Esophagus muscularis mucosa (tissue), 4 donors: ENCODE results near the gene CTSD. TPM values are rescaled to one million over a fixed set of nuclear protein-coding genes. Genes with fewer than 3 reads are reported as not detected.

ENCODE experiments used
- DNase-seq: peaks from one replicate; pipeline ENCODE4 v3.0.0-alpha.2; 2017; ENCODE audit errors: extremely low spot score
- H3K27ac ChIP-seq, 4 donors: fragments of 200-600 bp; sonication (generic); replicated peaks in 1 of 4; 1 replicate in 3 of 4; 2 replicates in 1 of 4; pipeline ENCODE4 v1.5.1; 2016 to 2019; ENCODE audit warnings: mild to moderate bottlenecking in 1 of 4
- H3K27me3 ChIP-seq, 4 donors: fragments of 200-600 bp; sonication (generic); one replicate each; pipeline versions ENCODE4 v1.5.1 to v1.6.0; 2016 to 2019
- H3K36me3 ChIP-seq, 4 donors: fragments of 200-600 bp; sonication (generic); one replicate each; pipeline ENCODE4 v1.5.1; 2016 to 2019
- H3K4me1 ChIP-seq, 4 donors: fragments of 200-600 bp; sonication (generic); one replicate each; pipeline ENCODE4 v1.5.1; 2016 to 2019
- H3K4me3 ChIP-seq, 4 donors: fragments of 200-600 bp; sonication (generic); 1 replicate in 2 of 4; 2 replicates in 2 of 4; pipeline ENCODE4 v1.5.1; 2016 to 2019; ENCODE audit warnings: mild to moderate bottlenecking in 4 of 4, moderate library complexity in 1 of 4
- H3K9me3 ChIP-seq, 4 donors: fragments of 200-600 bp; sonication (generic); 1 replicate in 3 of 4; 2 replicates in 1 of 4; pipeline ENCODE4 v1.5.1; 2016 to 2019
- CTCF ChIP-seq, 3 experiments: fragments of 200-600 bp in 2 of 3; fragments of 450-650 bp in 1 of 3; sonication (generic) in 2 of 3; IDR thresholded peaks; one replicate each; pipeline ENCODE4 v1.5.1; 2017 to 2019; ENCODE audit warnings: antibody characterized with exemption in 3 of 3, mild to moderate bottlenecking in 2 of 3, moderate library complexity in 1 of 3
- EP300 ChIP-seq: sonication (generic); formaldehyde crosslinking; IDR thresholded peaks from one replicate; pipeline ENCODE4 v1.6.1; 2017; ENCODE audit warnings: antibody characterized with exemption
- POLR2A ChIP-seq: fragments of 450-650 bp; IDR thresholded peaks from one replicate; pipeline ENCODE4 v1.6.1; 2017; ENCODE audit warnings: antibody characterized with exemption, moderate library complexity, mild to moderate bottlenecking, low read depth
- POLR2AphosphoS5 ChIP-seq, 2 donors: sonication (generic); formaldehyde crosslinking; IDR thresholded peaks; one replicate each; pipeline ENCODE4 v1.6.1; 2017; ENCODE audit warnings: antibody characterized with exemption in 2 of 2
- WGBS: methylation state at CpG from one replicate; pipeline ENCODE4 v1.1.5; 2018; 5-methylcytosine and 5-hydroxymethylcytosine counted together
- intact Hi-C: fragments of 100-400 bp; cut with DNase I; formaldehyde crosslinking; loops from one replicate; pipeline ENCODE4 v1.15.1; 2023
- total RNA-seq, 4 donors: library from RNA; depleted of rRNA; stranded (reverse); fragments of >200 nt; gene quantifications; one replicate each; pipeline versions ENCODE4 v1.1.0 to v1.2.1, GENCODE V29; 2016

CTSD gene
- total RNA-seq, 4 donors from 2014 or later = 186 to 338 (median 270) TPM

- Histone ChIP-seq H3K27ac (no peak overlapping the region), H3K4me1 (peaks cover 0 to 17% (median 11%) of the 10 kb centered on the region in 4 donors), H3K4me3 (no peak overlapping the region), H3K27me3 (peaks cover 0 to 91% (median 7%) of the 10 kb centered on the region in 4 donors), H3K36me3 (no peaks in the 10 kb centered on the region), H3K9me3 (no peaks in the 10 kb centered on the region)
- 69% methylated on average over 4 of the region's 4 CpGs for WGBS
- intact Hi-C loops = no loop called here
- DNase-seq = no peak
- TF ChIP-seq EP300 = no peak
- TF ChIP-seq POLR2A = no peak
- no peak for TF ChIP-seq POLR2AphosphoS5 (IDR thresholded peaks at IDR 0.05)
- no peak for TF ChIP-seq CTCF (IDR thresholded peaks at IDR 0.05)
Observed at GRCh38 chr11:1728301-1728700, 35.4 kb downstream of the CTSD start.

GRCh38 chr11:1727861-1728260, 35.9 kb downstream of the CTSD start:
- no peak overlapping the region for H3K4me3 ChIP-seq
- H3K27me3 ChIP-seq = peaks cover 0 to 89% (median 7%) of the 10 kb centered on the region in 4 donors
- peaks cover 0 to 16% (median 11%) of the 10 kb centered on the region in 4 donors for H3K4me1 ChIP-seq
- TF ChIP-seq CTCF (IDR thresholded peaks at IDR 0.05) = no peak
- no peak for TF ChIP-seq POLR2A
- no peak for TF ChIP-seq POLR2AphosphoS5 (IDR thresholded peaks at IDR 0.05)
- no peak for TF ChIP-seq EP300
- WGBS = 78% methylated on average over 9 of the region's 9 CpGs
- no peaks in the 10 kb centered on the region for H3K36me3 ChIP-seq
- no peak for DNase-seq
- no peaks in the 10 kb centered on the region for H3K9me3 ChIP-seq
- intact Hi-C loops = no loop called here
- H3K27ac ChIP-seq = no peak overlapping the region

GRCh38 chr11:1727096-1727690, 36.5 kb downstream of the CTSD start:
- DNase-seq = no peak
- TF ChIP-seq EP300 (no peak), POLR2AphosphoS5 (IDR thresholded peaks at IDR 0.05) (no peak)
- Histone ChIP-seq H3K4me3 (no peak overlapping the region), H3K9me3 (no peaks in the 10 kb centered on the region), H3K27me3 (peaks cover 0 to 82% (median 7%) of the 10 kb centered on the region in 4 donors), H3K36me3 (no peaks in the 10 kb centered on the region), H3K4me1 (peaks cover 0 to 9% (median 6%) of the 10 kb centered on the region in 4 donors), H3K27ac (no peak overlapping the region)
- intact Hi-C loops = no loop called here
- WGBS = 60% methylated on average over 11 of the region's 11 CpGs

GRCh38 chr11:1719781-1720180, 43.9 kb downstream of the CTSD start:
- no peak for TF ChIP-seq EP300
- Histone ChIP-seq H3K36me3 (no peaks in the 10 kb centered on the region), H3K27me3 (peaks cover 0 to 55% (median 0%) of the 10 kb centered on the region in 4 donors), H3K4me1 (no peaks in the 10 kb centered on the region), H3K9me3 (no peaks in the 10 kb centered on the region), H3K4me3 (no peak overlapping the region), H3K27ac (no peak overlapping the region)
- no peak for DNase-seq
- intact Hi-C loops = no loop called here
- WGBS = 79% methylated on average over 8 of the region's 8 CpGs

GRCh38 chr11:1718326-1718725, 45.4 kb downstream of the CTSD start:
- H3K27ac ChIP-seq = no peak overlapping the region
- TF ChIP-seq POLR2A (no peak), POLR2AphosphoS5 (IDR thresholded peaks at IDR 0.05) (no peak), CTCF (IDR thresholded peaks at IDR 0.05) (no peak), EP300 (no peak)
- H3K4me1 ChIP-seq = no peaks in the 10 kb centered on the region
- H3K36me3 ChIP-seq = no peaks in the 10 kb centered on the region
- intact Hi-C loops = no loop called here
- H3K4me3 ChIP-seq = no peak overlapping the region
- peaks cover 0 to 56% (median 0%) of the 10 kb centered on the region in 4 donors for H3K27me3 ChIP-seq
- 93% methylated on average over 15 of the region's 15 CpGs for WGBS
- H3K9me3 ChIP-seq = no peaks in the 10 kb centered on the region
- DNase-seq = no peak

- TF ChIP-seq CTCF (IDR thresholded peaks at IDR 0.05) = no peak
- TF ChIP-seq POLR2AphosphoS5 (IDR thresholded peaks at IDR 0.05) = no peak
- no peak for TF ChIP-seq EP300
- no peak for TF ChIP-seq POLR2A
- WGBS = 81% methylated on average over 8 of the region's 8 CpGs
- intact Hi-C loops = no loop called here
- H3K27ac ChIP-seq = no peak overlapping the region
- peaks cover 0 to 58% (median 0%) of the 10 kb centered on the region in 4 donors for H3K27me3 ChIP-seq
- H3K4me3 ChIP-seq = no peak overlapping the region
- no peaks in the 10 kb centered on the region for H3K36me3 ChIP-seq
- H3K9me3 ChIP-seq = no peaks in the 10 kb centered on the region
- DNase-seq = no peak
- no peaks in the 10 kb centered on the region for H3K4me1 ChIP-seq
Observed at GRCh38 chr11:1717745-1718144, 46.0 kb downstream of the CTSD start.
